Pancreas (tissue), 10 donors: ENCODE data around the gene RABGGTA. TPM values are rescaled to one million over a fixed set of nuclear protein-coding genes. Genes with fewer than 3 reads are reported as not detected.

Experiments
- ATAC-seq, 4 donors: fragments of 200-7000 bp; cut with Tn5 transposase; one replicate each; pipeline versions ENCODE4 v1.8.0 to v1.9.1; 2020; ENCODE audit warnings: mild to moderate bottlenecking in 4 of 4, moderate library complexity in 4 of 4
- DNase-seq, 6 donors: peaks; one replicate each; pipeline ENCODE4 v3.0.0-alpha.2; 2020
- FAIRE-seq: peaks from 2 replicates; lab custom pipeline; 2012; peaks lifted over from hg19 to GRCh38; lab: Jason Lieb, UNC
- H3K27ac ChIP-seq, 4 donors: fragments of 200-600 bp; sonication (generic); 1 replicate in 3 of 4; 2 replicates in 1 of 4; pipeline versions ENCODE4 v1.5.0 to v1.8.0; 2020
- H3K27me3 ChIP-seq, 4 donors: fragments of 200-600 bp; one replicate each; pipeline ENCODE4 v1.8.0; 2021
- H3K36me3 ChIP-seq, 3 donors: fragments of 200-600 bp; sonication (generic) in 1 of 3; one replicate each; pipeline versions ENCODE4 v1.5.0 to v1.8.0; 2020 to 2021
- H3K4me1 ChIP-seq, 3 donors: fragments of 200-600 bp; one replicate each; pipeline ENCODE4 v1.8.0; 2021
- H3K4me3 ChIP-seq, 4 donors: fragments of 200-600 bp; sonication (generic) in 2 of 4; one replicate each; pipeline versions ENCODE4 v1.5.0 to v1.8.0; 2020 to 2021
- H3K9me3 ChIP-seq, 4 donors: fragments of 200-600 bp; one replicate each; pipeline ENCODE4 v1.8.0; 2021
- WGBS, 2 donors: extraction: QIAGEN DNeasy Blood & Tissue Kit; methylation state at CpG; one replicate each; pipeline ENCODE4 v1.1.7; 2013; 5-methylcytosine and 5-hydroxymethylcytosine counted together
- intact Hi-C, 3 donors: fragments of 100-400 bp; cut with DNase I; formaldehyde crosslinking; loops; one replicate each; pipeline versions ENCODE4 v1.11.1 to v1.14.2; 2022
- polyA plus RNA-seq, 2 donors: library from polyadenylated mRNA; stranded (reverse); fragments of 200-250 nt; gene quantifications; one replicate each; pipeline ENCODE4 v1.2.3, GENCODE V29; 2013
- total RNA-seq, 6 donors: library from RNA; stranded (reverse); fragmentation: NEBNext Ultra II Directional in 4 of 6; extraction: Animal tissue kit (Norgen Biotek cat#: 25700) in 4 of 6; gene quantifications; one replicate each; pipeline versions ENCODE4 v1.2.1 to v1.2.4, GENCODE V29; 2021 to 2023
- TF ChIP-seq, protein P1 (sequence below), 4 donors: fragments of 200-600 bp; sonication (generic) in 3 of 4; IDR thresholded peaks; one replicate each; pipeline versions ENCODE4 v1.5.0 to v1.8.0; 2021; ENCODE audit warnings: antibody characterized with exemption in 4 of 4
- donor health status: healthy with polysubstance abuse.
- donor health status: DM: no; HTN: no; CAD: no; lungs with moderate emphysema.
- donor health status: DM: no; HTN: no; CAD: no.
- donor health status: control.
- donor health status: control.
- donor health status: Bipolar disorder and iron deficiency.
- donor health status: DM: yes; HTN: yes; CAD: no.
- donor health status: DM: no; HTN: no; CAD: no.
- donor health status: DM: no; HTN: no; CAD: no.
- donor health status: DM: yes; HTN: yes; CAD: no.

RABGGTA gene
- total and polyA plus RNA-seq, 8 donors, result 15.4 to 51.5 (median 19.9) TPM

DNA sequence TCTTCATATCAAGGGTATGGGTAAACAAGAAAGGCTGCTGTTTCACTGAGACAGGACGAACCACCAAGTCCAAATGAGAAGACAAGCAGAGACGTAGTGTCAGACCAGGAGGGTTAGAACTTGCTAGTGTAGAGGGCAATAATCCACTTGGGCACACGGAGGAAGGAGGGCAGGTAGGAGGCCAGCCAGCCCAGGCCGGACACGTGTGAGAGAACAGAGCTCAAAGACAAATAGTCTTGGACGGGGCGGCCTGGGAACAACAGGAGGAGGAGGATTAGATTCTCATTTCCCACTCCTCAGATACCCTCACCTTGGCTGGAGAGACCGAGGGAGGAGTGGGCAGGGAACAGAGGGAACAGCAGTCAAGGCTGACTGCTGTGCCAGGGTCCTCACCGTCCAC is 19.3 kb upstream of the RABGGTA start:
- H3K36me3 ChIP-seq, result peaks cover 0 to 30% (median 4%) of the 10 kb centered on the region in 3 donors

DNA sequence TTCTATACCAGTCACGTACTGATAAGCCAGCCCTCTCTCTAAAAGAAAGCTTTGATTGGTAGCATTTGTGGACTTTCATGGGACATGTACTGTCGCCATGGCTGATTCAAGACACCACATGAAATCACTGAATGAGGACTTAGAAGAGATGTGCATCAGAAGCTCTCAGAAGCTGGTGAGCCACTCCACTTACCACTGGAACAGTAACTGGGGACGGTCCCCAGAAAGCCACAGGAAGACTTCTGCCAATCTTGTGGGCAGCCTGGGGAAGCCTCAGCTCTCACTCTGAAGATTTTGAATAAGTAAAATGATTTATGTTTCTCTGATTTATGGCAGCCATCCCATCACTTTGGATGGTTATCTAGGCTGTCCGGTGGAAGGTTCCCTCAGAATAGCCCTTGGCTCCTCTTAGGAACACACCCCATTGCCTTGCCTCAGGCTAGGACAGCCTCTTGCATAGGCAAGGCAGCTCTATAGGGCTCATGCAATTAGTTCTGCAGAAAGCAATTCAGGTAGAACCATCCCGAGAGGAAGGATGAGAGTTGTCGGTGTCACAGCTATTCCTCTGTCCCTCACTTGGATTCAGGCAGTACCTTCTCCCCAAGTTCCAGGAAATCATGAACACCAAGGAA is 18.4 kb upstream of the RABGGTA start:
- DNase-seq (no peak), FAIRE-seq (no peak), ATAC-seq (no peak)
- intact Hi-C loops, result no loop called here
- no peaks in the 10 kb centered on the region for H3K9me3 ChIP-seq
- WGBS, 2 donors, result 77 to 81% methylated on average over 6 of the region's 6 CpGs
- H3K27ac ChIP-seq, result no peak overlapping the region
- H3K27me3 ChIP-seq, result no peaks in the 10 kb centered on the region
- H3K36me3 ChIP-seq, result peaks cover 0 to 23% (median 0%) of the 10 kb centered on the region in 3 donors
- H3K4me3 ChIP-seq, result no peak overlapping the region
- TF ChIP-seq, protein P1, sequence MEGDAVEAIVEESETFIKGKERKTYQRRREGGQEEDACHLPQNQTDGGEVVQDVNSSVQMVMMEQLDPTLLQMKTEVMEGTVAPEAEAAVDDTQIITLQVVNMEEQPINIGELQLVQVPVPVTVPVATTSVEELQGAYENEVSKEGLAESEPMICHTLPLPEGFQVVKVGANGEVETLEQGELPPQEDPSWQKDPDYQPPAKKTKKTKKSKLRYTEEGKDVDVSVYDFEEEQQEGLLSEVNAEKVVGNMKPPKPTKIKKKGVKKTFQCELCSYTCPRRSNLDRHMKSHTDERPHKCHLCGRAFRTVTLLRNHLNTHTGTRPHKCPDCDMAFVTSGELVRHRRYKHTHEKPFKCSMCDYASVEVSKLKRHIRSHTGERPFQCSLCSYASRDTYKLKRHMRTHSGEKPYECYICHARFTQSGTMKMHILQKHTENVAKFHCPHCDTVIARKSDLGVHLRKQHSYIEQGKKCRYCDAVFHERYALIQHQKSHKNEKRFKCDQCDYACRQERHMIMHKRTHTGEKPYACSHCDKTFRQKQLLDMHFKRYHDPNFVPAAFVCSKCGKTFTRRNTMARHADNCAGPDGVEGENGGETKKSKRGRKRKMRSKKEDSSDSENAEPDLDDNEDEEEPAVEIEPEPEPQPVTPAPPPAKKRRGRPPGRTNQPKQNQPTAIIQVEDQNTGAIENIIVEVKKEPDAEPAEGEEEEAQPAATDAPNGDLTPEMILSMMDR (IDR thresholded peaks at IDR 0.05), result no peak
- no peaks in the 10 kb centered on the region for H3K4me1 ChIP-seq

More for the DNA sequence above, 19.3 kb upstream of the RABGGTA start:
- no peaks in the 10 kb centered on the region for H3K27me3 ChIP-seq
- DNase-seq (peak in 1 of 6 donors; percentile 14), ATAC-seq (no peak), FAIRE-seq (no peak)
- no peak overlapping the region for H3K4me3 ChIP-seq
- WGBS, 2 donors, result 80 to 81% methylated on average over 9 of the region's 9 CpGs
- H3K9me3 ChIP-seq, result no peaks in the 10 kb centered on the region
- H3K27ac ChIP-seq, result no peak overlapping the region
- TF ChIP-seq, protein P1 (IDR thresholded peaks at IDR 0.05), result no peak
- intact Hi-C loops, result no loop called here
- no peaks in the 10 kb centered on the region for H3K4me1 ChIP-seq

GRCh38 chr14:24286996-24287395 is 15.6 kb upstream of the RABGGTA start:
- no peak for FAIRE-seq
- H3K36me3 ChIP-seq, result peaks cover 0 to 12% (median 0%) of the 10 kb centered on the region in 3 donors
- intact Hi-C loops, result no loop called here
- TF ChIP-seq, protein P1 (IDR thresholded peaks at IDR 0.05), result no peak
- WGBS, 2 donors, result 90 to 93% methylated on average over 5 of the region's 5 CpGs
- H3K27me3 ChIP-seq, result no peaks in the 10 kb centered on the region
- ATAC-seq, result no peak
- no peaks in the 10 kb centered on the region for H3K4me1 ChIP-seq
- no peak overlapping the region for H3K4me3 ChIP-seq
- DNase-seq, result peak in 1 of 6 donors; percentile 32
- no peak overlapping the region for H3K27ac ChIP-seq
- no peaks in the 10 kb centered on the region for H3K9me3 ChIP-seq

GRCh38 chr14:24285351-24285750 is 14.0 kb upstream of the RABGGTA start:
- 70 to 76% methylated on average over 4 of the region's 4 CpGs for WGBS, 2 donors
- TF ChIP-seq, protein P1 (IDR thresholded peaks at IDR 0.05), result no peak
- intact Hi-C loops, result no loop called here
- ATAC-seq, result no peak
- Histone ChIP-seq H3K4me1 (no peaks in the 10 kb centered on the region), H3K9me3 (no peaks in the 10 kb centered on the region), H3K4me3 (no peak overlapping the region), H3K36me3 (peaks cover 0 to 10% (median 0%) of the 10 kb centered on the region in 3 donors), H3K27me3 (no peaks in the 10 kb centered on the region), H3K27ac (no peak overlapping the region)
- peak in 1 of 6 donors; percentile 9 for DNase-seq
- no peak for FAIRE-seq

- intact Hi-C loops, result loop anchor here in 1 of 3 donors (5.0 kb wide), 1 partner anchor 37 kb away; no protein-coding TSS in a partner anchor
- Histone ChIP-seq H3K4me1 (no peaks in the 10 kb centered on the region), H3K36me3 (peaks cover 0 to 2% (median 0%) of the 10 kb centered on the region in 3 donors), H3K27me3 (no peaks in the 10 kb centered on the region), H3K27ac (no peak overlapping the region), H3K4me3 (no peak overlapping the region), H3K9me3 (no peaks in the 10 kb centered on the region)
- DNase-seq (peak in 1 of 6 donors; percentile 37), FAIRE-seq (no peak), ATAC-seq (no peak)
- TF ChIP-seq, protein P1 (IDR thresholded peaks at IDR 0.05), result no peak
- 76 to 89% methylated on average over 9 to 11 of the region's 11 CpGs for WGBS, 2 donors
Observed at GRCh38 chr14:24284501-24285035, 13.2 kb upstream of the RABGGTA start.
